Fibroblast of lung (primary cell): ENCODE results near the gene FAM25C.
"Not testable (repeated sequence)": the region's sequence is repeated elsewhere in the genome, so short reads cannot be mapped to it uniquely, and the experiment has no call there.

Experiments used
- CTCF ChIP-seq, 2 donors: IDR thresholded peaks in 1 of 2; conservative IDR thresholded peaks in 1 of 2; 1 replicate in 1 of 2; 2 replicates in 1 of 2; pipeline ENCODE4 v1.5.1; 2011 to 2012; ENCODE audit warnings: low read length in 2 of 2, control low read depth in 1 of 2, inconsistent platforms in 1 of 2, low read depth in 1 of 2, mild to moderate bottlenecking in 1 of 2
- EZH2 ChIP-seq: IDR thresholded peaks from 2 replicates; pipeline ENCODE4 v1.5.1; 2012; ENCODE audit warnings: low read length, control low read depth, mild to moderate bottlenecking; ENCODE audit errors: missing control alignments

GRCh38 chr10:47947424-47947823 is 52.2 kb downstream of the FAM25C start:
- TF ChIP-seq CTCF (conservative IDR thresholded peaks at IDR 0.05 in 1 of 2, IDR thresholded peaks at IDR 0.05 in 1 of 2; ENCODE audit: low read depth in 1 of 2, low read length in 2 of 2); EZH2: not testable (repeated sequence)
